ENCODE data around the gene MTSS2.
"Not testable (repeated sequence)": the region's sequence is repeated elsewhere in the genome, so short reads cannot be mapped to it uniquely, and the experiment has no call there.

The MTSS2 gene

DNA sequence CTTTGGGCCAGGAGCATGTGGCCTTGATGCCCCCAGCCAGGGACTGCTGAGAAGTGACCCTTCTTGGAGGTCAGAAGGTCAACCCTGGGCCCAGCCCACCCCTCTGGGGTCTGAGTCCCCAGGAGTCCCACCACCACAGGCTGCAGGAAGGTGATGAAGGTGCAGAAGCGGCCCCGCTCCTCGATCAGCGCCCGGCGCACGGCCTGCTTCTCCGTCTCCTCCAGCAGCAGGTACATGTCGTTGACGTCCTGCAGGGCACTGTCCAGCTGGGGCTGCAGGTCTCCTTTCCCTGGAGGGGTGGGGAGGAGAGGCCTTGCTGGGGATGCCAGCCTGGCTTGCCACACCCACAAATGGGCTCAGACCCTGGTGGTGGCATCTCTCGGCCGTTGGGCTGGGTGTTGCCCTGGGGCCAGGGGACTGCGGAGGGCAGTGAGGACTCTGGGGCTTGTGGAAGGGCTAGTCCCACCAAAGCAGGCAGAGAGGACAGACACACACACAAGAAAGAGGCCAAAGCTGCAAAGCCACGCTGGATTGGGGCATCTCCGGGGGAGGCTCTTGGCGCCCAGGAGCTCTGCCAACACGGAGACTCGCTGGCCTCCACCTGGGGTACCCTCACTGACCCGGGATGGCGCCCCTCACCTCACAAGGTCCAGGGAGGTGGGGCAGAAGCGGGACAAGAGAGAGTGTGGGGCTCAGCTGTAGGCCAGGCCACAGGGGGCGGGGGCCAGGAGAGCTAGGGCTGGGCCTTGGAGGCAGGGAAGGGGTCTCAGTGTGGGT, 7.5 kb downstream of the MTSS2 start:
- WGBS (ENCODE audit: insufficient coverage, insufficient read length), result no CpG with 5 or more reads among the region's 22 CpGs
- Histone ChIP-seq H3K9me3 (ENCODE audit: control insufficient read depth, insufficient read depth, low read length) (no peaks in the 10 kb centered on the region), H3K36me3 (ENCODE audit: control insufficient read depth, insufficient read depth, low read length) (peaks cover 13% of the 10 kb centered on the region), H3K4me3 (ENCODE audit: low read length) (no peak overlapping the region), H3K4me1 (ENCODE audit: control insufficient read depth, insufficient read depth, low read length) (no peaks in the 10 kb centered on the region; the same call in 1 of the 2 replicates), H3K27ac (ENCODE audit: low read length) (no peak overlapping the region), H3K27me3 (ENCODE audit: control insufficient read depth, insufficient read depth, low read length) (no peaks in the 10 kb centered on the region)
- no peak for DNase-seq (ENCODE audit: low read depth, low spot score)

- H3K27me3 ChIP-seq (ENCODE audit: control insufficient read depth, insufficient read depth, low read length), result no peaks in the 10 kb centered on the region
These were observed 8.2 kb downstream of the MTSS2 start for GRCh38 chr16:70677499-70678120.

DNA sequence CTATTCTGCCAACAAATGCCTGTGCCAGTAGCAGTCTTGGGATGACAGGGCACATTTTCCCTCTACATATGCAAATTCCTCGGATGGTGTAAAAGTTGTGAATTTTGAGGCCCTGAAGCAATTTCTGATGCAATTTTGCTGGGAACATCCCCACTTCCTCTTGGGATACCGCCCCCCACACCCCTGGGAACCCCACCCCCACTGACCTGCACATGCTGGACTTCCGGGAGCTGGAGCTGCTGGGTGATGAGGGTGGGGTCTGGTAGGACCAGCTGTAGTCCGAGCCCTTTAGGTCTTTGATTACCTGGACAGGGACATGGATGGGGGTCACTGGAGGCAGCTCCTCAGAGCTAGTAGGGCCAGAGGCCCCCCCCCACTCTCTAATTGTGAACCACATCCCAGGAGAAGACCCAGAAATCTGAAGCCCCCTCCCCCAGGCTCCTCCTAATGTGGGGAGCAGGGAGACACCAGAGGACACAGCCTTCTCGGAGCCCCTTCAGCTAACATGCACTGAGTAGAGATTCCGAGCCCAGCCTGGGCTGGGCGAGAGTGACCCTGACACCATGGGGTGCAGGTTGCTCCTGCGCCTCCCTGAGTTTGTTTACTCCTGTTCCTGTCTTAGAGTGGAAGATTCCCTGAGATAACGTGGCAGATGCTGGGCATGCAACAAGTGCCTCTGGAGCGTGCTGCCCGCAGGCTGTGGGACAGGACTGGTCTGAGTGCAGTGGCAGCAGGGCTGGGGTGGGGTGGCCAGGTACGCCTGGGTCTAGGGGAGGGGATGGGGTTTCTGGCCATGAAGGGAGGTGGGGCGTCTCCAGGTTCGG, 9.0 kb downstream of the MTSS2 start:
- no CpG with 5 or more reads among the region's 14 CpGs for WGBS (ENCODE audit: insufficient coverage, insufficient read length)
- H3K36me3 ChIP-seq (ENCODE audit: control insufficient read depth, insufficient read depth, low read length), result peaks cover 13% of the 10 kb centered on the region

More at GRCh38 chr16:70677499-70678120, 8.2 kb downstream of the MTSS2 start:
- Histone ChIP-seq H3K9me3 (ENCODE audit: control insufficient read depth, insufficient read depth, low read length) (no peaks in the 10 kb centered on the region), H3K4me1 (ENCODE audit: control insufficient read depth, insufficient read depth, low read length) (no peaks in the 10 kb centered on the region; the same call in 1 of the 2 replicates), H3K27ac (ENCODE audit: low read length) (no peak overlapping the region), H3K36me3 (ENCODE audit: control insufficient read depth, insufficient read depth, low read length) (peaks cover 13% of the 10 kb centered on the region), H3K4me3 (ENCODE audit: low read length) (no peak overlapping the region)
- no CpG with 5 or more reads among the region's 15 CpGs for WGBS (ENCODE audit: insufficient coverage, insufficient read length)
- no peak for DNase-seq (ENCODE audit: low read depth, low spot score)

DNA sequence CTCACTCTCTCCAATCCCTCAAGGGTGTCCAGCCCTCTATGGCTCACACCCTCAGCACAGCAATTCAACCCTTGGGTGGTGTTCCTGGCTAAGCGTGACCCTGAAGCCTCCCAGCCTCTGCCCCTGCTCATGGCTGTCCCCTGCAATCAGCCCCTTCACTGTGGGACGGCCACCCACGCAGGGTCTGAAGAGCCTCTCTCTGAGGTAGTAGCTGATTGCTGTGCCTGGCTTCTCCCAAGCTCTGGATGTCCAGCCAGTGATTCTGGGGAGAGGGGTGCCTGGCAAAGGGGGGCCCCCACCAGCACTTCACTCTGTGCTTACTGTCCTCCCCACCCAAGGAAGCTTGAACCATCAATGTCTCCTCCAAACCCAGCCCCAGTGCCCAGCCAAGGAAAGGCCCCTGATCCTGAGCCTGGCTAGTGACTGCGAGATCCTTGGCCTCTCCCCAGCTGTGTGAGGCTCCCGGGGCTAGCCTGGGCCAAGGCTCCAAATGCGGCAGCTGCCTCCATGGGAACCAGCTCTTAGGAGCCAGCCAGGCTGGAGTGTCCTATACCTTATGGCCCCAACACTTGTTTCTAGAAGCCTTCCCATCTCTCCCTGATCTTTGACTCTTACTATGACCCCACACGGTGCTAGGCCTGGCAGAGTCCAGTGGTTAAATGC, 9.9 kb downstream of the MTSS2 start:
- H3K36me3 ChIP-seq (ENCODE audit: control insufficient read depth, insufficient read depth, low read length), result peaks cover 13% of the 10 kb centered on the region

More for the DNA sequence above, 9.0 kb downstream of the MTSS2 start:
- Histone ChIP-seq H3K27me3 (ENCODE audit: control insufficient read depth, insufficient read depth, low read length) (no peaks in the 10 kb centered on the region), H3K4me3 (ENCODE audit: low read length) (no peak overlapping the region), H3K9me3 (ENCODE audit: control insufficient read depth, insufficient read depth, low read length) (no peaks in the 10 kb centered on the region), H3K4me1 (ENCODE audit: control insufficient read depth, insufficient read depth, low read length) (no peaks in the 10 kb centered on the region; the same call in 1 of the 2 replicates), H3K27ac (ENCODE audit: low read length) (no peak overlapping the region)
- no peak for DNase-seq (ENCODE audit: low read depth, low spot score)

GRCh38 chr16:70674221-70675014, 11.4 kb downstream of the MTSS2 start:
- Histone ChIP-seq H3K4me3 (ENCODE audit: low read length) (no peak overlapping the region), H3K27ac (ENCODE audit: low read length) (no peak overlapping the region), H3K4me1 (ENCODE audit: control insufficient read depth, insufficient read depth, low read length) (no peaks in the 10 kb centered on the region), H3K9me3 (ENCODE audit: control insufficient read depth, insufficient read depth, low read length) (no peaks in the 10 kb centered on the region), H3K36me3 (ENCODE audit: control insufficient read depth, insufficient read depth, low read length) (peaks cover 13% of the 10 kb centered on the region), H3K27me3 (ENCODE audit: control insufficient read depth, insufficient read depth, low read length) (no peaks in the 10 kb centered on the region)
- no peak for DNase-seq (ENCODE audit: low read depth, low spot score)
- no CpG with 5 or more reads among the region's 18 CpGs for WGBS (ENCODE audit: insufficient coverage, insufficient read length)

More for the DNA sequence above, 9.9 kb downstream of the MTSS2 start:
- DNase-seq (ENCODE audit: low read depth, low spot score), result no peak
- no peak overlapping the region for H3K27ac ChIP-seq (ENCODE audit: low read length)
- H3K4me3 ChIP-seq (ENCODE audit: low read length), result no peak overlapping the region
- H3K27me3 ChIP-seq (ENCODE audit: control insufficient read depth, insufficient read depth, low read length), result no peaks in the 10 kb centered on the region
- H3K4me1 ChIP-seq (ENCODE audit: control insufficient read depth, insufficient read depth, low read length), result no peaks in the 10 kb centered on the region; the same call in 1 of the 2 replicates
- H3K9me3 ChIP-seq (ENCODE audit: control insufficient read depth, insufficient read depth, low read length), result no peaks in the 10 kb centered on the region
- WGBS (ENCODE audit: insufficient coverage, insufficient read length), result no CpG with 5 or more reads among the region's 7 CpGs

- not testable (repeated sequence) for H3K9me3 ChIP-seq (ENCODE audit: control insufficient read depth, insufficient read depth, low read length); H3K27me3 ChIP-seq (ENCODE audit: control insufficient read depth, insufficient read depth, low read length); DNase-seq (ENCODE audit: low read depth, low spot score); H3K4me1 ChIP-seq (ENCODE audit: control insufficient read depth, insufficient read depth, low read length); H3K36me3 ChIP-seq (ENCODE audit: control insufficient read depth, insufficient read depth, low read length); H3K4me3 ChIP-seq (ENCODE audit: low read length); H3K27ac ChIP-seq (ENCODE audit: low read length)
- WGBS (ENCODE audit: insufficient coverage, insufficient read length), result no CpG with 5 or more reads among the region's 4 CpGs
These were observed 14.9 kb downstream of the MTSS2 start for GRCh38 chr16:70670938-70671337.

DNA sequence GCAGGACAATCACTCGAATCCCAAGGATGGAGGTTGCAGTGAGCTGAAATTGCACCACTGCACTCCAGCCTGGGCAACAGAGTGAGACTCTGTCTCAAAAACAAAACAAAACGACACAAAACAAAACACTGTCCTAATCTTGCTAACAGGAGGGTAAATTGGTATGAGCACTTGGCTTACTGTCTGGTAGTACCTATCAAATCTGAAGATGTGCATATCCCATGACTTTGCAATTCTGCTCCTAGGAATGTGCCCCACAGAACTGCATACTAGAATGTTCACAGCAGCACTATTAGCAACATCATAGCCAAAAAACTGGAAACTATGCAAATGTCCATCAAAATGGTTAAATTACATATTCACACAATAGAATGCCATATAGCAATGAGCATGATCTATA, 15.7 kb downstream of the MTSS2 start:
- no peak for DNase-seq (ENCODE audit: low read depth, low spot score)
- Histone ChIP-seq H3K27me3 (ENCODE audit: control insufficient read depth, insufficient read depth, low read length) (no peaks in the 10 kb centered on the region), H3K27ac (ENCODE audit: low read length) (no peak overlapping the region), H3K4me3 (ENCODE audit: low read length) (no peak overlapping the region), H3K9me3 (ENCODE audit: control insufficient read depth, insufficient read depth, low read length) (no peaks in the 10 kb centered on the region), H3K36me3 (ENCODE audit: control insufficient read depth, insufficient read depth, low read length) (peaks cover 7% of the 10 kb centered on the region), H3K4me1 (ENCODE audit: control insufficient read depth, insufficient read depth, low read length) (no peaks in the 10 kb centered on the region)
- WGBS (ENCODE audit: insufficient coverage, insufficient read length), result no CpG with 5 or more reads among the region's 2 CpGs

- H3K36me3 ChIP-seq (ENCODE audit: control insufficient read depth, insufficient read depth, low read length), result peaks cover 10% of the 10 kb centered on the region
- no peak for DNase-seq (ENCODE audit: low read depth, low spot score)
- no CpG with 5 or more reads among the region's 22 CpGs for WGBS (ENCODE audit: insufficient coverage, insufficient read length)
- no peak overlapping the region for H3K27ac ChIP-seq (ENCODE audit: low read length)
- no peaks in the 10 kb centered on the region for H3K9me3 ChIP-seq (ENCODE audit: control insufficient read depth, insufficient read depth, low read length)
- no peaks in the 10 kb centered on the region for H3K4me1 ChIP-seq (ENCODE audit: control insufficient read depth, insufficient read depth, low read length)
- no peaks in the 10 kb centered on the region for H3K27me3 ChIP-seq (ENCODE audit: control insufficient read depth, insufficient read depth, low read length)
- H3K4me3 ChIP-seq (ENCODE audit: low read length), result no peak overlapping the region
These were observed 19.8 kb downstream of the MTSS2 start for GRCh38 chr16:70665806-70666735.

GRCh38 chr16:70665113-70665694, 20.6 kb downstream of the MTSS2 start:
- no peaks in the 10 kb centered on the region for H3K27me3 ChIP-seq (ENCODE audit: control insufficient read depth, insufficient read depth, low read length)
- WGBS (ENCODE audit: insufficient coverage, insufficient read length), result no CpG with 5 or more reads among the region's 14 CpGs
- H3K9me3 ChIP-seq (ENCODE audit: control insufficient read depth, insufficient read depth, low read length), result no peaks in the 10 kb centered on the region
- H3K4me1 ChIP-seq (ENCODE audit: control insufficient read depth, insufficient read depth, low read length), result peaks cover 4% of the 10 kb centered on the region; the same call in 1 of the 2 replicates
- no peak overlapping the region for H3K27ac ChIP-seq (ENCODE audit: low read length)
- no peak overlapping the region for H3K4me3 ChIP-seq (ENCODE audit: low read length)
- no peak for DNase-seq (ENCODE audit: low read depth, low spot score)
- peaks cover 10% of the 10 kb centered on the region for H3K36me3 ChIP-seq (ENCODE audit: control insufficient read depth, insufficient read depth, low read length)
